Nephron progenitor cell (in vitro differentiated cells): ENCODE results near the gene SGPL1.
"Not testable (repeated sequence)": the region's sequence is repeated elsewhere in the genome, so short reads cannot be mapped to it uniquely, and the experiment has no call there.

Source experiments
- DNase-seq: peaks from one replicate; pipeline ENCODE4 v3.0.0; 2021
- H3K27ac Mint-ChIP-seq: 2 replicates; pipeline ENCODE4 v1.8.0; 2021; ENCODE audit warnings: mild to moderate bottlenecking, moderate library complexity, mixed read lengths
- H3K27me3 Mint-ChIP-seq: 2 replicates; pipeline ENCODE4 v1.8.0; 2021; ENCODE audit warnings: mild to moderate bottlenecking, low read depth, mixed read lengths; ENCODE audit not compliant: poor library complexity
- H3K36me3 Mint-ChIP-seq: 2 replicates; pipeline ENCODE4 v1.8.0; 2021; ENCODE audit warnings: low read depth, mixed read lengths
- H3K4me1 Mint-ChIP-seq: 2 replicates; pipeline ENCODE4 v1.8.0; 2021; ENCODE audit warnings: mixed read lengths
- H3K4me3 Mint-ChIP-seq: 2 replicates; pipeline ENCODE4 v1.8.0; 2021; ENCODE audit warnings: mild to moderate bottlenecking, moderate library complexity, mixed read lengths
- H3K9me3 Mint-ChIP-seq: 2 replicates; pipeline ENCODE4 v1.8.0; 2021; ENCODE audit warnings: mild to moderate bottlenecking, moderate library complexity, mixed read lengths
- TF ChIP-seq, protein P1 (sequence below): fragments of 200-600 bp; sonication (generic); IDR thresholded peaks from 2 replicates; pipeline ENCODE4 v1.5.0; 2021; ENCODE audit warnings: antibody characterized with exemption

Gene SGPL1

GRCh38 chr10:70917226-70917625, 101.5 kb downstream of the SGPL1 start:
- peaks cover 28% of the 10 kb centered on the region for H3K27me3 Mint-ChIP-seq
- no peaks in the 10 kb centered on the region for H3K9me3 Mint-ChIP-seq

GRCh38 chr10:70917635-70918034, 101.9 kb downstream of the SGPL1 start:
- Mint-ChIP-seq H3K27me3 (peaks cover 31% of the 10 kb centered on the region), H3K27ac (no peak overlapping the region)

More at GRCh38 chr10:70917226-70917625, 101.5 kb downstream of the SGPL1 start:
- no peak overlapping the region for H3K4me3 Mint-ChIP-seq
- no peak for DNase-seq
- TF ChIP-seq, protein P1, sequence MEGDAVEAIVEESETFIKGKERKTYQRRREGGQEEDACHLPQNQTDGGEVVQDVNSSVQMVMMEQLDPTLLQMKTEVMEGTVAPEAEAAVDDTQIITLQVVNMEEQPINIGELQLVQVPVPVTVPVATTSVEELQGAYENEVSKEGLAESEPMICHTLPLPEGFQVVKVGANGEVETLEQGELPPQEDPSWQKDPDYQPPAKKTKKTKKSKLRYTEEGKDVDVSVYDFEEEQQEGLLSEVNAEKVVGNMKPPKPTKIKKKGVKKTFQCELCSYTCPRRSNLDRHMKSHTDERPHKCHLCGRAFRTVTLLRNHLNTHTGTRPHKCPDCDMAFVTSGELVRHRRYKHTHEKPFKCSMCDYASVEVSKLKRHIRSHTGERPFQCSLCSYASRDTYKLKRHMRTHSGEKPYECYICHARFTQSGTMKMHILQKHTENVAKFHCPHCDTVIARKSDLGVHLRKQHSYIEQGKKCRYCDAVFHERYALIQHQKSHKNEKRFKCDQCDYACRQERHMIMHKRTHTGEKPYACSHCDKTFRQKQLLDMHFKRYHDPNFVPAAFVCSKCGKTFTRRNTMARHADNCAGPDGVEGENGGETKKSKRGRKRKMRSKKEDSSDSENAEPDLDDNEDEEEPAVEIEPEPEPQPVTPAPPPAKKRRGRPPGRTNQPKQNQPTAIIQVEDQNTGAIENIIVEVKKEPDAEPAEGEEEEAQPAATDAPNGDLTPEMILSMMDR: no peak
- H3K27ac Mint-ChIP-seq: no peak overlapping the region
- H3K36me3 Mint-ChIP-seq: no peaks in the 10 kb centered on the region
- peaks cover 48% of the 10 kb centered on the region for H3K4me1 Mint-ChIP-seq

DNA sequence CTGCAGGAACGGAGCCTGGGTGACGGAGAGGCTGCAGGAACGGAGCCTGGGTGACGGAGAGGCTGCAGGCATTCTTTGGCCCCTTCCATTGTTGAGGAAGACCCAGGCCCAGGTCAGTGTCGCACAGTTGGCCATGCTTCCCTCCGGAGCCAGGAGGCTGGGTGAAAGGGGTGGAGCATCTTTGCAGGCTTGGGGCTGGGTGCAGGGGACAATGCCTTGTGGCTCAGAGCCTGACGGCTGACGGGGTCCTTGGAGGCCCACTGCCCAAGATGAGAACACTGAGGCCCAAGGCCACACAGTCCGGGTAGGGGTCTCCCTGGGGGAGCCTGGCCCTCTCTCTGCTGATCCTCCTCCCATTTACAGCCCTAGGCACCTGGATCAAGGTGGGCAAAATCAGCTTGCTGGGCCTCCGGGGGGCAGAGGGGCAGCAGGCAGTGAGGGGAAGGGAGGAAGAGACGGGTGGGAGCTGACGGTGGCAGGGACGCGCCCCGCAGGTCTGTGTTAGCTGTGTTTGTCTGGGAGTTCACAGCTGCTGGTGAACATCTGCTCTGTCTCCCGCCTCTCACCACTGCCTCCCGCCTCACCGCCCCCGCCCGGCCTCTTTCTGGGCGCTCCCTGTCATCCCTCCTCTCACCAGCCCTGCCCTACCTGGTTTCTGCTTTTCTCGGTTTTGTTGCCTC, 103.2 kb downstream of the SGPL1 start:
- DNase-seq: peak; percentile 42
- peak overlapping the region; percentile 81 for H3K27ac Mint-ChIP-seq
- peaks cover 34% of the 10 kb centered on the region for H3K4me1 Mint-ChIP-seq
- no peaks in the 10 kb centered on the region for H3K36me3 Mint-ChIP-seq
- TF ChIP-seq, protein P1: no peak
- no peak overlapping the region for H3K4me3 Mint-ChIP-seq
- H3K9me3 Mint-ChIP-seq: no peaks in the 10 kb centered on the region
- peaks cover 31% of the 10 kb centered on the region for H3K27me3 Mint-ChIP-seq

More at GRCh38 chr10:70917635-70918034, 101.9 kb downstream of the SGPL1 start:
- H3K4me3 Mint-ChIP-seq: no peak overlapping the region
- TF ChIP-seq, protein P1: no peak
- peaks cover 48% of the 10 kb centered on the region for H3K4me1 Mint-ChIP-seq
- H3K9me3 Mint-ChIP-seq: no peaks in the 10 kb centered on the region
- DNase-seq: no peak
- H3K36me3 Mint-ChIP-seq: no peaks in the 10 kb centered on the region

DNA sequence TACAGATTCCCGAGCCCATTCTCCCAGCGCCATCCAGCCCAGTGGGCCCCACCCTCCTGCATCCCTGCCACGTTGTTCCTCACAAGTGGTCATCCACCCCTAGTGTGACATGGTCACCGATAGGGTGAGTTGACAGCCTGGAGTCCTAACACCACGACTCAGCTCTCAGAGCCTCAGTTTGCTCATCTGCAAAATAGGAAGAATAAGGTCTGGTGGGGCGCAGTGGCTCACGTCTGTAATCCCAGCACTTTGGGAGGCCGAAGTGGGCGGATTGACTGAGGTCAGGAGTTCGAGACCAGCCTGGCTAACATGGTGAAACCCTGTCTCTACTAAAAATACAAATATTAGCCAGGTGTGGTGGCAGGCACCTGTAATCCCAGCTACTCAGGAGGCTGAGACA, 104.2 kb downstream of the SGPL1 start:
- peaks cover 34% of the 10 kb centered on the region for H3K4me1 Mint-ChIP-seq
- H3K9me3 Mint-ChIP-seq, H3K27ac Mint-ChIP-seq, H3K4me3 Mint-ChIP-seq, H3K36me3 Mint-ChIP-seq, DNase-seq: not testable (repeated sequence)
- peaks cover 33% of the 10 kb centered on the region for H3K27me3 Mint-ChIP-seq

- Mint-ChIP-seq H3K27me3 (peaks cover 37% of the 10 kb centered on the region), H3K4me1 (peaks cover 36% of the 10 kb centered on the region), H3K4me3 (no peak overlapping the region), H3K36me3 (no peaks in the 10 kb centered on the region), H3K9me3 (no peaks in the 10 kb centered on the region), H3K27ac (no peak overlapping the region)
- TF ChIP-seq, protein P1: no peak
- DNase-seq: no peak
These were observed 104.8 kb downstream of the SGPL1 start for GRCh38 chr10:70920519-70920918.

GRCh38 chr10:70921285-70921684, 105.5 kb downstream of the SGPL1 start:
- Mint-ChIP-seq H3K27ac (no peak overlapping the region), H3K9me3 (no peaks in the 10 kb centered on the region), H3K4me3 (no peak overlapping the region), H3K36me3 (no peaks in the 10 kb centered on the region), H3K27me3 (peaks cover 38% of the 10 kb centered on the region), H3K4me1 (peaks cover 33% of the 10 kb centered on the region)
- DNase-seq: no peak
- TF ChIP-seq, protein P1: no peak
